Lung (tissue), 12 donors: ENCODE measurements around the gene ITGB6. TPM values are rescaled to one million over a fixed set of nuclear protein-coding genes. Genes with fewer than 3 reads are reported as not detected.
A peak's percentile ranks its signal among the peaks of the same experiment; 100 is the strongest.

Experiments used
- ATAC-seq: fragments of 200-7000 bp; cut with Tn5 transposase; one replicate; pipeline ENCODE4 v1.9.1; 2020; ENCODE audit warnings: moderate number of reproducible peaks; ENCODE audit not compliant: insufficient read depth, low FRiP score
- DNase-seq, 3 donors: peaks; one replicate each; pipeline ENCODE4 v3.0.0-alpha.2; 2013 to 2017
- H3K27ac ChIP-seq, 2 donors: one replicate each; pipeline ENCODE4 v1.5.1; 2013; ENCODE audit warnings: mild to moderate bottlenecking in 2 of 2, moderate library complexity in 2 of 2, control low read depth in 1 of 2, inconsistent platforms in 1 of 2, low read depth in 1 of 2, low read length in 1 of 2
- H3K27me3 ChIP-seq, 3 donors: one replicate each; pipeline ENCODE4 v1.5.1; 2013; ENCODE audit warnings: low read length in 2 of 3; ENCODE audit not compliant: control insufficient read depth in 3 of 3, insufficient read depth in 3 of 3
- H3K36me3 ChIP-seq, 4 donors: one replicate each; pipeline ENCODE4 v1.5.1; 2013; ENCODE audit warnings: low read length in 4 of 4, mild to moderate bottlenecking in 1 of 4, moderate library complexity in 1 of 4; ENCODE audit not compliant: control insufficient read depth in 4 of 4, insufficient read depth in 4 of 4
- H3K4me1 ChIP-seq, 5 donors: one replicate each; pipeline ENCODE4 v1.5.1; 2013; ENCODE audit warnings: low read length in 5 of 5, mild to moderate bottlenecking in 2 of 5, moderate library complexity in 1 of 5; ENCODE audit not compliant: control insufficient read depth in 5 of 5, insufficient read depth in 5 of 5
- H3K4me3 ChIP-seq: one replicate; pipeline ENCODE4 v1.5.1; 2013; ENCODE audit warnings: mild to moderate bottlenecking, control low read depth, moderate library complexity
- H3K9ac ChIP-seq, 2 donors: one replicate each; pipeline ENCODE4 v1.5.1; 2013; ENCODE audit warnings: low read length in 2 of 2, control low read depth in 1 of 2; ENCODE audit not compliant: insufficient read depth in 1 of 2
- H3K9me3 ChIP-seq, 4 donors: one replicate each; pipeline ENCODE4 v1.5.1; 2013; ENCODE audit warnings: low read length in 3 of 4, mild to moderate bottlenecking in 1 of 4, moderate library complexity in 1 of 4; ENCODE audit not compliant: control insufficient read depth in 4 of 4, insufficient read depth in 3 of 4
- CTCF ChIP-seq: IDR thresholded peaks from 2 replicates; pipeline ENCODE4 v1.5.1; 2012; ENCODE audit warnings: mild to moderate bottlenecking; ENCODE audit errors: control extremely low read depth, extremely low read depth
- WGBS, 2 donors: extraction: QIAGEN DNeasy Blood & Tissue Kit; methylation state at CpG; one replicate each; pipeline ENCODE4 v1.1.7; 2013; 5-methylcytosine and 5-hydroxymethylcytosine counted together
- polyA plus RNA-seq, 2 donors: library from polyadenylated mRNA; stranded (reverse); fragments of 200-250 nt; gene quantifications; one replicate each; pipeline ENCODE4 v1.2.1, GENCODE V29; 2013
- total RNA-seq, 2 donors: library from RNA; depleted of rRNA in 1 of 2; stranded (reverse); fragments of >200 nt in 1 of 2; gene quantifications; one replicate each; pipeline ENCODE4 v1.2.1, GENCODE V29; 2014 to 2021
- donor health status: control.
- donor health status: control.
- donor health status: Bipolar disorder and iron deficiency.
- donor health status: healthy.
- donor health status: DM: yes; HTN: yes; CAD: no.

Gene ITGB6
- total and polyA plus RNA-seq, 4 donors: 35.1 to 141 (median 41.8) TPM

- no peaks in the 10 kb centered on the region for H3K27me3 ChIP-seq
- TF ChIP-seq CTCF: no peak
- peak; percentile 71 for ATAC-seq
- H3K36me3 ChIP-seq: no peaks in the 10 kb centered on the region
- H3K4me1 ChIP-seq: peaks cover 0 to 11% (median 5%) of the 10 kb centered on the region in 5 donors
- H3K9me3 ChIP-seq: no peaks in the 10 kb centered on the region
- 46 to 54% methylated on average over 12 of the region's 12 CpGs for WGBS, 2 donors
- H3K27ac ChIP-seq: peak overlapping the region; percentile 46 to 87
- no peak overlapping the region for H3K4me3 ChIP-seq
- DNase-seq: no peak
- no peak overlapping the region for H3K9ac ChIP-seq
Measured at GRCh38 chr2:160207804-160208654, 8.0 kb upstream of the ITGB6 start.

- ATAC-seq: no peak
- Histone ChIP-seq H3K27ac (peak overlapping the region in 1 of 2 donors; percentile 32), H3K36me3 (no peaks in the 10 kb centered on the region), H3K9me3 (no peaks in the 10 kb centered on the region), H3K4me1 (peaks cover 0 to 11% (median 5%) of the 10 kb centered on the region in 5 donors), H3K9ac (no peak overlapping the region), H3K27me3 (no peaks in the 10 kb centered on the region), H3K4me3 (no peak overlapping the region)
- no peak for TF ChIP-seq CTCF
- WGBS, 2 donors: 76 to 90% methylated on average over 4 of the region's 4 CpGs
- no peak for DNase-seq
Measured at GRCh38 chr2:160207271-160207670, 7.2 kb upstream of the ITGB6 start.

- Histone ChIP-seq H3K4me1 (peaks cover 0 to 11% (median 5%) of the 10 kb centered on the region in 5 donors), H3K4me3 (no peak overlapping the region), H3K27ac (no peak overlapping the region), H3K27me3 (no peaks in the 10 kb centered on the region), H3K36me3 (no peaks in the 10 kb centered on the region), H3K9me3 (no peaks in the 10 kb centered on the region), H3K9ac (no peak overlapping the region)
- ATAC-seq: no peak
- no peak for TF ChIP-seq CTCF
- 94% methylated on average over 4 of the region's 4 CpGs for WGBS, 2 donors
- DNase-seq: no peak
Measured at GRCh38 chr2:160206436-160206835, 6.4 kb upstream of the ITGB6 start.
